Measurements from ENCODE around the gene CADM1.

DNA sequence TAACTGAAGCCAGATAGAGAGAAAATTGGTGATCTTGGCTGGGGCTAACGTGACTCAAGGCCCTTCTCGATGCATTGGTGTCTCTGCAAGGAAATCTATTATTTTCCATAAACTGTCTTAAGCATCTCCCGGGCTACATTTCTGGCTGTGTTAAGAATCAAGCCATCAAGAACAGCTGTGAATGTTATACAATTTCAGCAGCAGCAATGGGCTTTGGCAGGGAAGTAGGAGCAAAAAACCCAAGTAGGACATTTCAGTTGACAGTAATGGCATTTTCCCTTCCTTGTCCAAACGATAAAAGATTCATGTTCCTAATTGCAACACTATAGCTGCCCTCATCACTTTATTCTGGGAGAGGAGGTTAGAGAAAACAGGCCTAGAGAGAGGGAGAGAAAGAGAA is 335.0 kb downstream of the CADM1 start:
- no peak for TF ChIP-seq POLR2A (IDR thresholded peaks at IDR 0.05; ENCODE audit: low read length)
- no peak for TF ChIP-seq GATA1 (IDR thresholded peaks at IDR 0.05; ENCODE audit: low read depth, low read length)
